HFFc6 (cell line): ENCODE measurements around the gene F5. TPM values are rescaled to one million over a fixed set of nuclear protein-coding genes. Genes with fewer than 3 reads are reported as not detected.

Experiments
- DNase-seq: peaks from one replicate; pipeline ENCODE4 v3.0.0-alpha.2; 2018
- H3K27ac Mint-ChIP-seq: 2 replicates; pipeline ENCODE4 v1.8.0; 2020; ENCODE audit warnings: mild to moderate bottlenecking, mixed read lengths
- H3K27me3 Mint-ChIP-seq: 2 replicates; pipeline ENCODE4 v1.8.0; 2021; ENCODE audit warnings: mild to moderate bottlenecking, moderate library complexity, mixed read lengths; ENCODE audit not compliant: insufficient read depth
- H3K36me3 Mint-ChIP-seq: 2 replicates; pipeline ENCODE4 v1.8.0; 2021; ENCODE audit warnings: low read depth, mixed read lengths
- H3K4me1 Mint-ChIP-seq: 2 replicates; pipeline ENCODE4 v1.8.0; 2020; ENCODE audit warnings: low read depth, mixed read lengths
- H3K4me3 Mint-ChIP-seq: 2 replicates; pipeline ENCODE4 v1.8.0; 2020; ENCODE audit warnings: mild to moderate bottlenecking, moderate library complexity, mixed read lengths
- H3K9me3 Mint-ChIP-seq: 2 replicates; pipeline ENCODE4 v1.8.0; 2020; ENCODE audit warnings: mild to moderate bottlenecking, mixed read lengths
- total RNA-seq, 6 experiments: library from RNA; stranded (reverse); fragmentation: NEBNext Ultra II Directional; extraction: Animal tissue kit (Norgen Biotek cat#: 25700); gene quantifications; 2 replicates in 1 of 6; 3 replicates in 5 of 6; pipeline ENCODE4 v1.2.3, GENCODE V29; 2021
- TF ChIP-seq, protein P1 (sequence below): fragments of 200-600 bp; sonication (generic); IDR thresholded peaks from 2 replicates; pipeline ENCODE4 v1.5.0; 2021; ENCODE audit warnings: antibody characterized with exemption, mild to moderate bottlenecking

F5 gene
- total RNA-seq, 6 experiments from 2014 or later, result not detected

DNA sequence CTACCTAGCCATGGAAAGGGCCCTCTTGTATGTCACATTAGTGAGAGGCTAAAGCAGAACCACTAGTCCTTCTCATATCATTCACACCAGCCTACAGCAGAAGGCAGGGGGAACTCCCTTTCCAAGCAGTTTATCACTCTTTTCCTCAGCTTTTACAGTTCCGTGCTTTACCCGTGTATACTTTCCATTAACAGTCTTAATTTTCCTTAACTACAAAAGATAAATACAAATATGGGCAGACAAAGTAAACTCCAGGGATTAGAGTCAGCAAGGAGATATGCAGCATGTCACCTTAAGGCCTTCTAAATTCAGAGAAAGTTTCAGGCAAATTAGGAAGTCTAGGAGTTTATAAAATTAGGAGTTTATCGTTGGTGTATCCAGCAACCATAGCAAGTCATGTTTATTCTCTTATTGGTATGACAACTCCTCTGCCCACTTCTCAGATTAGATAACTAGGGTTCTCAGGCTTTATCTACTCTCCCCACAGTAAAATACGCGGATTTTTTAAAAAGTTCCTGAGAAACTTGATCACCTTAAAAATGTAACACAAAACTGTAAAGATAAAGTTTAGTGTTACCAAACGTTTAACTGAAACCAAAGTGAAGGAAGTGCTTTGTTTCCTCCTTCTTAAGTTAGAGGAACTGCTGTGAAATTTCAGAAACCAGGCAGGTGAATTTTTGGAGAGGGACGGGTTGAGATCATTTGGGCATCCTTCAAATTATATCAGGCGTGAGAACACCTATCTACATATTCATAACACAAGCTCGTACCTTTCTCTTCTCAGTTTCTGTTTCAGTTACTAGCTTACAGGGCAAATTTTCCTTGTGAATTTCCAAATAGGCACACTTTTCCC lies 57.8 kb downstream of the F5 start:
- H3K27ac Mint-ChIP-seq, result no peak overlapping the region
- H3K9me3 Mint-ChIP-seq, result no peaks in the 10 kb centered on the region
- DNase-seq, result no peak
- no peaks in the 10 kb centered on the region for H3K36me3 Mint-ChIP-seq
- no peaks in the 10 kb centered on the region for H3K4me1 Mint-ChIP-seq
- TF ChIP-seq, protein P1, sequence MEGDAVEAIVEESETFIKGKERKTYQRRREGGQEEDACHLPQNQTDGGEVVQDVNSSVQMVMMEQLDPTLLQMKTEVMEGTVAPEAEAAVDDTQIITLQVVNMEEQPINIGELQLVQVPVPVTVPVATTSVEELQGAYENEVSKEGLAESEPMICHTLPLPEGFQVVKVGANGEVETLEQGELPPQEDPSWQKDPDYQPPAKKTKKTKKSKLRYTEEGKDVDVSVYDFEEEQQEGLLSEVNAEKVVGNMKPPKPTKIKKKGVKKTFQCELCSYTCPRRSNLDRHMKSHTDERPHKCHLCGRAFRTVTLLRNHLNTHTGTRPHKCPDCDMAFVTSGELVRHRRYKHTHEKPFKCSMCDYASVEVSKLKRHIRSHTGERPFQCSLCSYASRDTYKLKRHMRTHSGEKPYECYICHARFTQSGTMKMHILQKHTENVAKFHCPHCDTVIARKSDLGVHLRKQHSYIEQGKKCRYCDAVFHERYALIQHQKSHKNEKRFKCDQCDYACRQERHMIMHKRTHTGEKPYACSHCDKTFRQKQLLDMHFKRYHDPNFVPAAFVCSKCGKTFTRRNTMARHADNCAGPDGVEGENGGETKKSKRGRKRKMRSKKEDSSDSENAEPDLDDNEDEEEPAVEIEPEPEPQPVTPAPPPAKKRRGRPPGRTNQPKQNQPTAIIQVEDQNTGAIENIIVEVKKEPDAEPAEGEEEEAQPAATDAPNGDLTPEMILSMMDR, result no peak
- no peak overlapping the region for H3K4me3 Mint-ChIP-seq
- H3K27me3 Mint-ChIP-seq, result peaks cover 1% of the 10 kb centered on the region

DNA sequence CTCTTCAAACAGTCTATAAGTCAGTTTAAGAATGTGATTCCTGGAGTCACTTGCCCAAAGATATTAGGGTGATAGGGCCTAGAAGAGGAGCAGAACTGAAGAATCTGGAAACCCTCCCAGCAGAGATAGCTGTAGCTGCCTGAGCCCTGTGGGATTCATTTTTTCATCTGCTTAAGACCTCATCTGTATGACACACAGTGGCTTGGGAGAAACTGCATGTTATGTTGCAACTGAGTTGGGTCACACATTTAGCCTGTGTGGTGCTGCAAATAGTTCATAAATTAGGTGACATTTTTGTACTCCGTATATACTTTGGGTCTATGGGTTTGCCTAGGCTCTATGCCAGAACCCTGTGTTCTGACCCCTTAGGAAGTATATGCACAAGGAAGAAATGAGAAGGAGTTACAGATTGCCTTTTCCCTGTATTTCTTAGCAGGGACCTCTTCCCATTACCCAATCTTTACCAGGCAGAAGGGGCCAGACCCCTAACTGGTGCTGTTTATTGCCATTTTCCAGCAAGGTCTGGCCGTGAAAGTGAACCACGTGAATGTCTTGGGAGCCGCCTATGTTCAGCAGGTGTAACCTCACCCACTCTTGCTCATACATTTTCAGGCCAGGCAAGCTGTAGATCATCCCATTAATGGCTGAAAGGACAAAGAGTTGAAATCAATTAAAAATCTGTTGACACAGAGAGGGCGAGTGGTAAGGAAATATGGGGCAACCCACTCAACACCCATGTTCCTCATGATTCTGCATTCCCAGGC lies 58.6 kb downstream of the F5 start:
- Mint-ChIP-seq H3K4me3 (no peak overlapping the region), H3K4me1 (no peaks in the 10 kb centered on the region), H3K36me3 (no peaks in the 10 kb centered on the region), H3K27ac (no peak overlapping the region), H3K27me3 (peaks cover 1% of the 10 kb centered on the region), H3K9me3 (no peaks in the 10 kb centered on the region)
- TF ChIP-seq, protein P1, result no peak
- no peak for DNase-seq

DNA sequence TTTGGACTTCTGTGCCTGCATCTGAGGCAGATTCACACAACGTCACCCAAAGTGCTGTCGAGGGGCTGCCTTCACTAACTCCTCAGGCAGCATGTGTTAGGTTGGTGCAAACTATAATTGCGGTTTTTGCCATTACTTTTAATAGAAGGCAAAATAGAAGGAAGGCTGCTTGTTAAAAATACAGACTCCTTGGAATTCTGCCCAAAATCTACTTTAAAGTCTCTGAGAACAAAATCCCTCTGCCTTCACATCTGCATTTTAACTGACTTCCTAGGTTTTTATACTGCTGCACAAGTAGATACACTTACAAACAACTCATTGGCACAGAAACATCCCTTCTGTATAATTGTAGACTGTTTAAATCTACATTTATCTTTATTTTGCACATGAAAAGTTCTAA lies 59.3 kb downstream of the F5 start:
- TF ChIP-seq, protein P1, result no peak
- Mint-ChIP-seq H3K4me3 (no peak overlapping the region), H3K36me3 (no peaks in the 10 kb centered on the region), H3K27ac (no peak overlapping the region), H3K27me3 (no peaks in the 10 kb centered on the region; the same call in 1 of the 2 replicates), H3K9me3 (no peaks in the 10 kb centered on the region), H3K4me1 (no peaks in the 10 kb centered on the region)
- no peak for DNase-seq

DNA sequence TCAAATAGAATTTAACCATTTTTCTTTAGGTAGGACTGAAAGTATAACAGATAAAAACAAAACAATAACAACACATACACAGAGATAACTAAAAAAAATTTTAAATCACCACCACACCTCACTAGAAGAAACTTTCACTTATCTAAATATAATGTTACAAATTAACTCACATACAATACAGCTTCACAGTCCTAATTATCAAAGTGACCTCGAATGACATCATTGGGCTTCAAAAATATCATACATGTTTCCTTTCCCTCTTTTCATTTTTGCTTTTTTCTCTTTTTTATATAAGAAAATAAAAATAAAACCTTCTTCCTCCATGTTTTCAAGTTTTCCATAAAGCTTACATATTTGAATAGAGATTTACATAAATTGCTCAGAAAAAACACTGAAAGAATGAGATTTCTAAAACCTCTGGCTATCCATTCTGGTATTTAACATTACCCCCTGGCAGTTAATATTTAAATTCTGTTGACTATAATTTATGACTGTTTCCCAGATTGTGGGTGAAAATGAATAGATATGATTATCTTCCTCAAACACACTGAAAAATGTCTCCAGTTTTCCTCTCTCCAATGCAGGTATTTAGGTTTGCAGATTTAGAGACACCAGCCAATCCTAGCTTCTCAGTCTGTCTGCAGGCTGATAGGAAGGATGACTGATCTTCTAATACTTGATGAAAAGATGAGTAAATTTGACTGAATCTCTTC lies 60.0 kb downstream of the F5 start:
- Mint-ChIP-seq H3K36me3 (no peaks in the 10 kb centered on the region), H3K4me3 (no peak overlapping the region), H3K9me3 (no peaks in the 10 kb centered on the region), H3K27ac (no peak overlapping the region), H3K4me1 (no peaks in the 10 kb centered on the region), H3K27me3 (no peaks in the 10 kb centered on the region; the same call in 1 of the 2 replicates)
- TF ChIP-seq, protein P1, result no peak
- no peak for DNase-seq

DNA sequence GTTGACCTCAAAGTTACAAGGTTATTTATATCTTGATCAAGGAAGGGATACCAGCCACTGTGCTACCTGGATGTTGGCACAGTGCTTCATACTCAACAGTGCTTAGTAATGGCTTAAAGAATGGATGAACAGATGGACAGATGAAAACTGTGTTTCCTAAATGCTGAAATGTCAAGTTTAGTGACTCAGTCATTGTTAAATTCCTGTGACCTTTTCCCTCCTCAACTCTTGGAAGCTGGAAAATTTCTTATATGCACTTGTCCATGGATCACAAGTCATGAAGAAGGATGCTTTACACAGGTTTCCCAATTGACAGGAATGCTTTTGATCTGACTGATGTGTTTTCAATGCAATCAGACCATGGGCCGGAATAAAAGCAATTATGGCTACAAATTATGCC lies 60.9 kb downstream of the F5 start:
- Mint-ChIP-seq H3K27ac (no peak overlapping the region), H3K27me3 (no peaks in the 10 kb centered on the region; the same call in 1 of the 2 replicates), H3K9me3 (no peaks in the 10 kb centered on the region), H3K4me3 (no peak overlapping the region), H3K4me1 (no peaks in the 10 kb centered on the region), H3K36me3 (no peaks in the 10 kb centered on the region)
- no peak for DNase-seq
- TF ChIP-seq, protein P1, result no peak
